ENCODE measurements around the gene ASB2. TPM values are rescaled to one million over a fixed set of nuclear protein-coding genes. Genes with fewer than 3 reads are reported as not detected.

ASB2 gene
- total and polyA plus RNA-seq, 2 of the 13 experiments (the other 11 are each of a cell fraction or from before 2014, with no cell fraction given), result 0.82 to 4.1 TPM

DNA sequence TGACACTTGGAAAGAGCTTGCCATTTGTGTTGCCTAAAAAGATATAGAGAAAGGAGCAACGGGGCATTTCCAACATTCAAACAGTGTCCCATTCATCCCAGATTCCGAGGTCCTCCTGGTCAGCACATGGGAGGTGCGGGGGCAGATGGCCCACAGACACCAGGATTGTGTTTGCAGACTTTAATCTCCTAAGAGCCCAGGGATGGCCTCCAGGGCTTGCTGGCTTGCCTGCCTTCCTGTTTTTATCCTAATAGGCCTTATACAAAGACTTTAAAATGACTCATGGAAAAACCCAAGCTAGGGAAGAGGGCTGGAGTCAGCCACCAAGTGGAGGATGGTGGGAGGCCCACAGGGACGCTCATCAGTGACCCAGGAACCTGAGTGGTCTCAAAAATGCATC is 70.7 kb downstream of the ASB2 start (continued):
- TF ChIP-seq, protein P1, sequence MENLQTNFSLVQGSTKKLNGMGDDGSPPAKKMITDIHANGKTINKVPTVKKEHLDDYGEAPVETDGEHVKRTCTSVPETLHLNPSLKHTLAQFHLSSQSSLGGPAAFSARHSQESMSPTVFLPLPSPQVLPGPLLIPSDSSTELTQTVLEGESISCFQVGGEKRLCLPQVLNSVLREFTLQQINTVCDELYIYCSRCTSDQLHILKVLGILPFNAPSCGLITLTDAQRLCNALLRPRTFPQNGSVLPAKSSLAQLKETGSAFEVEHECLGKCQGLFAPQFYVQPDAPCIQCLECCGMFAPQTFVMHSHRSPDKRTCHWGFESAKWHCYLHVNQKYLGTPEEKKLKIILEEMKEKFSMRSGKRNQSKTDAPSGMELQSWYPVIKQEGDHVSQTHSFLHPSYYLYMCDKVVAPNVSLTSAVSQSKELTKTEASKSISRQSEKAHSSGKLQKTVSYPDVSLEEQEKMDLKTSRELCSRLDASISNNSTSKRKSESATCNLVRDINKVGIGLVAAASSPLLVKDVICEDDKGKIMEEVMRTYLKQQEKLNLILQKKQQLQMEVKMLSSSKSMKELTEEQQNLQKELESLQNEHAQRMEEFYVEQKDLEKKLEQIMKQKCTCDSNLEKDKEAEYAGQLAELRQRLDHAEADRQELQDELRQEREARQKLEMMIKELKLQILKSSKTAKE (CRISPR knock-in tag; IDR thresholded peaks at IDR 0.05; ENCODE audit: borderline replicate concordance), result 0 out of 2 replicates have a peak, but pooled peaks have one; percentile 12
- 0 out of 2 replicates have a peak, but pooled peaks have one; percentile 36 for TF ChIP-seq HOXD1 (CRISPR knock-in tag; IDR thresholded peaks at IDR 0.05)
- TF ChIP-seq FOSL1 (CRISPR knock-in tag; IDR thresholded peaks at IDR 0.05; ENCODE audit: borderline replicate concordance), result peak; percentile 48; the same call in 1 of the 2 replicates
- TF ChIP-seq GFI1 (CRISPR knock-in tag; IDR thresholded peaks at IDR 0.05; ENCODE audit: borderline replicate concordance), result 0 out of 2 replicates have a peak, but pooled peaks have one; percentile 43
- peak; percentile 76; the same call in 1 of the 2 replicates for TF ChIP-seq ETV5 (CRISPR knock-in tag; IDR thresholded peaks at IDR 0.05; ENCODE audit: borderline replicate concordance)
- TF ChIP-seq, protein P2, sequence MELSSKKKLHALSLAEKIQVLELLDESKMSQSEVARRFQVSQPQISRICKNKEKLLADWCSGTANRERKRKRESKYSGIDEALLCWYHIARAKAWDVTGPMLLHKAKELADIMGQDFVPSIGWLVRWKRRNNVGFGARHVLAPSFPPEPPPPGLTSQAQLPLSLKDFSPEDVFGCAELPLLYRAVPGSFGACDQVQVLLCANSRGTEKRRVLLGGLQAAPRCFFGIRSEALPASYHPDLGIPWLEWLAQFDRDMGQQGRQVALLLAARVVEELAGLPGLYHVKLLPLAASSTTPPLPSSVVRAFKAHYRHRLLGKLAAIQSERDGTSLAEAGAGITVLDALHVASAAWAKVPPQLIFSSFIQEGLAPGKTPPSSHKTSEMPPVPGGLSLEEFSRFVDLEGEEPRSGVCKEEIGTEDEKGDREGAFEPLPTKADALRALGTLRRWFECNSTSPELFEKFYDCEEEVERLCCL (CRISPR knock-in tag; IDR thresholded peaks at IDR 0.05; ENCODE audit: borderline replicate concordance), result no peak
- peak; percentile 64 for TF ChIP-seq ZFY (CRISPR knock-in tag; IDR thresholded peaks at IDR 0.05)
- TF ChIP-seq, protein P3, sequence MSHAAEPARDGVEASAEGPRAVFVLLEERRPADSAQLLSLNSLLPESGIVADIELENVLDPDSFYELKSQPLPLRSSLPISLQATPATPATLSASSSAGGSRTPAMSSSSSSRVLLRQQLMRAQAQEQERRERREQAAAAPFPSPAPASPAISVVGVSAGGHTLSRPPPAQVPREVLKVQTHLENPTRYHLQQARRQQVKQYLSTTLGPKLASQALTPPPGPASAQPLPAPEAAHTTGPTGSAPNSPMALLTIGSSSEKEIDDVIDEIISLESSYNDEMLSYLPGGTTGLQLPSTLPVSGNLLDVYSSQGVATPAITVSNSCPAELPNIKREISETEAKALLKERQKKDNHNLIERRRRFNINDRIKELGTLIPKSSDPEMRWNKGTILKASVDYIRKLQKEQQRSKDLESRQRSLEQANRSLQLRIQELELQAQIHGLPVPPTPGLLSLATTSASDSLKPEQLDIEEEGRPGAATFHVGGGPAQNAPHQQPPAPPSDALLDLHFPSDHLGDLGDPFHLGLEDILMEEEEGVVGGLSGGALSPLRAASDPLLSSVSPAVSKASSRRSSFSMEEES (CRISPR knock-in tag; IDR thresholded peaks at IDR 0.05), result no peak
- TF ChIP-seq, protein P4, sequence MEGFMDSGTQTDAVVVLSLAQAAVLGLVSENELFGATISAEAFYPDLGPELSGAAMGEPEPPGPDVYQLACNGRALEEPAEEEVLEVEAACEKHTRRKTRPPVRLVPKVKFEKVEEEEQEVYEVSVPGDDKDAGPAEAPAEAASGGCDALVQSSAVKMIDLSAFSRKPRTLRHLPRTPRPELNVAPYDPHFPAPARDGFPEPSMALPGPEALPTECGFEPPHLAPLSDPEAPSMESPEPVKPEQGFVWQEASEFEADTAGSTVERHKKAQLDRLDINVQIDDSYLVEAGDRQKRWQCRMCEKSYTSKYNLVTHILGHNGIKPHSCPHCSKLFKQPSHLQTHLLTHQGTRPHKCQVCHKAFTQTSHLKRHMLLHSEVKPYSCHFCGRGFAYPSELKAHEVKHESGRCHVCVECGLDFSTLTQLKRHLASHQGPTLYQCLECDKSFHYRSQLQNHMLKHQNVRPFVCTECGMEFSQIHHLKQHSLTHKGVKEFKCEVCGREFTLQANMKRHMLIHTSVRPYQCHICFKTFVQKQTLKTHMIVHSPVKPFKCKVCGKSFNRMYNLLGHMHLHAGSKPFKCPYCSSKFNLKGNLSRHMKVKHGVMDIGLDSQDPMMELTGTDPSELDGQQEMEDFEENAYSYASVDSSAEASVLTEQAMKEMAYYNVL (CRISPR knock-in tag; IDR thresholded peaks at IDR 0.05; ENCODE audit: borderline replicate concordance), result peak; percentile 75; the same call in 1 of the 2 replicates
- TF ChIP-seq, protein P5, sequence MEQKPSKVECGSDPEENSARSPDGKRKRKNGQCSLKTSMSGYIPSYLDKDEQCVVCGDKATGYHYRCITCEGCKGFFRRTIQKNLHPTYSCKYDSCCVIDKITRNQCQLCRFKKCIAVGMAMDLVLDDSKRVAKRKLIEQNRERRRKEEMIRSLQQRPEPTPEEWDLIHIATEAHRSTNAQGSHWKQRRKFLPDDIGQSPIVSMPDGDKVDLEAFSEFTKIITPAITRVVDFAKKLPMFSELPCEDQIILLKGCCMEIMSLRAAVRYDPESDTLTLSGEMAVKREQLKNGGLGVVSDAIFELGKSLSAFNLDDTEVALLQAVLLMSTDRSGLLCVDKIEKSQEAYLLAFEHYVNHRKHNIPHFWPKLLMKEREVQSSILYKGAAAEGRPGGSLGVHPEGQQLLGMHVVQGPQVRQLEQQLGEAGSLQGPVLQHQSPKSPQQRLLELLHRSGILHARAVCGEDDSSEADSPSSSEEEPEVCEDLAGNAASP (CRISPR knock-in tag; IDR thresholded peaks at IDR 0.05; ENCODE audit: borderline replicate concordance), result peak; percentile 18; the same call in 1 of the 2 replicates
- peak; percentile 66; the same call in 1 of the 2 replicates for TF ChIP-seq SALL1 (CRISPR knock-in tag; IDR thresholded peaks at IDR 0.05)
- TF ChIP-seq, protein P6, sequence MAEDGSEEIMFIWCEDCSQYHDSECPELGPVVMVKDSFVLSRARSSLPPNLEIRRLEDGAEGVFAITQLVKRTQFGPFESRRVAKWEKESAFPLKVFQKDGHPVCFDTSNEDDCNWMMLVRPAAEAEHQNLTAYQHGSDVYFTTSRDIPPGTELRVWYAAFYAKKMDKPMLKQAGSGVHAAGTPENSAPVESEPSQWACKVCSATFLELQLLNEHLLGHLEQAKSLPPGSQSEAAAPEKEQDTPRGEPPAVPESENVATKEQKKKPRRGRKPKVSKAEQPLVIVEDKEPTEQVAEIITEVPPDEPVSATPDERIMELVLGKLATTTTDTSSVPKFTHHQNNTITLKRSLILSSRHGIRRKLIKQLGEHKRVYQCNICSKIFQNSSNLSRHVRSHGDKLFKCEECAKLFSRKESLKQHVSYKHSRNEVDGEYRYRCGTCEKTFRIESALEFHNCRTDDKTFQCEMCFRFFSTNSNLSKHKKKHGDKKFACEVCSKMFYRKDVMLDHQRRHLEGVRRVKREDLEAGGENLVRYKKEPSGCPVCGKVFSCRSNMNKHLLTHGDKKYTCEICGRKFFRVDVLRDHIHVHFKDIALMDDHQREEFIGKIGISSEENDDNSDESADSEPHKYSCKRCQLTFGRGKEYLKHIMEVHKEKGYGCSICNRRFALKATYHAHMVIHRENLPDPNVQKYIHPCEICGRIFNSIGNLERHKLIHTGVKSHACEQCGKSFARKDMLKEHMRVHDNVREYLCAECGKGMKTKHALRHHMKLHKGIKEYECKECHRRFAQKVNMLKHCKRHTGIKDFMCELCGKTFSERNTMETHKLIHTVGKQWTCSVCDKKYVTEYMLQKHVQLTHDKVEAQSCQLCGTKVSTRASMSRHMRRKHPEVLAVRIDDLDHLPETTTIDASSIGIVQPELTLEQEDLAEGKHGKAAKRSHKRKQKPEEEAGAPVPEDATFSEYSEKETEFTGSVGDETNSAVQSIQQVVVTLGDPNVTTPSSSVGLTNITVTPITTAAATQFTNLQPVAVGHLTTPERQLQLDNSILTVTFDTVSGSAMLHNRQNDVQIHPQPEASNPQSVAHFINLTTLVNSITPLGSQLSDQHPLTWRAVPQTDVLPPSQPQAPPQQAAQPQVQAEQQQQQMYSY (CRISPR knock-in tag; IDR thresholded peaks at IDR 0.05), result peak; percentile 35; the same call in 1 of the 2 replicates
- no peak for TF ChIP-seq LCORL (IDR thresholded peaks at IDR 0.05)
- peak; percentile 64; the same call in 1 of the 2 replicates for TF ChIP-seq LCORL (CRISPR knock-in tag; IDR thresholded peaks at IDR 0.05)
- no peak for TF ChIP-seq THYN1 (CRISPR knock-in tag; IDR thresholded peaks at IDR 0.05; ENCODE audit: borderline replicate concordance, low read depth)
